Stimulated activated CD8-positive, alpha-beta memory T cell treated with anti-CD3 and anti-CD28 coated beads, Interleukin-15, amount 100 ng/mL, for 4 hours (primary cell): ENCODE measurements around the gene INPP5A.

ENCODE experiments used
- DNase-seq, 2 donors: peaks; one replicate each; pipeline ENCODE4 v3.0.0-alpha.2; 2020; ENCODE audit warnings: low read depth in 2 of 2

The INPP5A gene

DNA sequence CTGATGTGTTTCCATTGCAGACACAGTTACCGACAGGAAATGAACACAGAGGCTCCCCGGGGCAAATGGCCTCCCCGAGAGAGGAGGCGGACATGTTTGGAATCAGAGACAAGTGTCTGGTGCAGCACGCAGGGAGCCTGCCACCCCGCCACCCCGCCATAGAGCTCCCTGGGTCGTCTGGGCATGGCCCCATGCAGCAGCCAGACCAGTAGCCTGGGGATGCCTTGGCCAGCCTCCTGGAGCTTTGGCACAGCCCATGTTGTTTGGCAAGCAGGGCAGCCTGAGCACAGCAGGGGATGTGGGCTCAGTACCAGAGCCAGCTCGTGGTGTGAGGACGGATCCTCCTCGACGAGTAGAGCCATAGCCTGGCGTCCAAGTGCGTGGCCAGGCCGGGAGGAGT is 167.6 kb downstream of the INPP5A start:
- DNase-seq = no peak

- DNase-seq = no peak
Measured at GRCh38 chr10:132705943-132706342, 168.4 kb downstream of the INPP5A start.

DNA sequence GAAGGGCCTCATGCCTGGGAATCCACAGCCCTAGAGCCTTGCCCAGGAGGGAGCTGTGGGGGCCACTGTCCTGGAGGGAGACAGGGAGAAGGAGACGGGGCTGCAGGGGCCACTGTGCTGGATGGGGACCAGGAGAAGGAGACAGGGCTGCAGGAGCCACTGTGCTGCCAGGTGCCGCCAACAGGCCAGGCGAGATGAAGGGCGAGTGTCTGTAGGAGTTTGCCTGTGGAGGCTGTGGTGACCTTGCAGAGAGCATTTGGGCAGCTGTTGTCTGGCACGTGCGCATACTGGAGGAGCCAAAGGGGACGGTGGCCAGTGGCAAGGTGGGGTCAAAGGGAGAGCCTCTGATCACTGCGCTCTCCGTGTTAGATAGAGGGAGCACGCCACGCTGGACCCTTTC is 169.1 kb downstream of the INPP5A start:
- DNase-seq = no peak

DNA sequence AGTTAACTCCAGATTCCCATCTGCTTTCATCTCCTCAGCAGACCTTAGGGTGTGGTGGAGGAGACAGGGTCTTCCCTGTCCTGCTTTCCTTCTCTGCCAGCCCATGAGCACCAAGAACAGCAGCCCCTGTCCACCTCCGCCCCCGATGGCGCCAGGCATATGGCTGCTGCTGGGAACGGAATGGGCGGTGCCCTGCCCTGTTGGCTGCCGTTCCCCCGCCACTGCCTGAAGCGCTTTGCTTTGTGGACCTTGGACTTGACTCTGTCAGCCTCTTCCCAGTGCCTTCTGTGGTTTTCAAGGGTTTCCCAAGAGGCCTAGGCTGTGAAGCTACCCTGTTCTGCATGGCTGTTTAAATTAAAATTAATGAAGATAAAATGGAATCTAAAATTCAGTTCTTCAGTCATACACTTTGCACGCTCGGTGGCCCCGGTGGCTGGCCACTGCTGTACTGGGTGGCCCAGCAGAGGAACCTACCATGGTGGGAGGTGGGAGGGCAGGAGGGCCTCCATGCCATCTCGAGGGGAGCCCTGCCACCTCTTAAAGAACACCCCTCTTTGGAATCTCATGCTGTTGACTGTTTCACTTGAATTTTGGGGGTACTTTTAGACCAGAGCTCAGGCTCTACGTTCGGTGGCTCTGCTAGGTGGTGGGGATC is 169.7 kb downstream of the INPP5A start:
- DNase-seq = no peak

- DNase-seq = no peak
Measured at GRCh38 chr10:132707776-132708171, 170.2 kb downstream of the INPP5A start.

- no peak for DNase-seq
Measured at GRCh38 chr10:132708441-132708840, 170.9 kb downstream of the INPP5A start.

DNA sequence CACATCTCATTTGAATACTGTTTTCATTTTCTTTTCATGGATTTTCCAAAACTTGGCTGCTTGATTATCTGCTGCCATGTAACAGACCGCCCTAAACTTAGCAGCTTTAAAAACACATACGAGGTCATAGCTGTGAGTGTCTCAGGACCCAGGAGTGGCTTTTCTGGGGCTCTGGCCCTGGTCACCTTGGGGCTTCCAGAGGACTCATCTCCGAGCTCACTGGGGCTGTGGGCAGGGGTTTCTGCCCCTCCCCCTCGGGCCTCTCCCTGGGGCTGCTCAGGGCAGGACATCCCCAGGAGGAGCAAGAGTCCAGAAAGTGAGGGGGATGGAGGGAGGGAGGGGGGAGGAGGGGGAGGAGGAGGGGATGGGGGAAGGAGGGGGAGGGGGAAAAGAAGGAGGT is 171.3 kb downstream of the INPP5A start:
- DNase-seq = no peak

- DNase-seq = no peak
Measured at GRCh38 chr10:132709471-132709951, 171.9 kb downstream of the INPP5A start.

GRCh38 chr10:132710036-132710686 is 172.6 kb downstream of the INPP5A start:
- no peak for DNase-seq

DNA sequence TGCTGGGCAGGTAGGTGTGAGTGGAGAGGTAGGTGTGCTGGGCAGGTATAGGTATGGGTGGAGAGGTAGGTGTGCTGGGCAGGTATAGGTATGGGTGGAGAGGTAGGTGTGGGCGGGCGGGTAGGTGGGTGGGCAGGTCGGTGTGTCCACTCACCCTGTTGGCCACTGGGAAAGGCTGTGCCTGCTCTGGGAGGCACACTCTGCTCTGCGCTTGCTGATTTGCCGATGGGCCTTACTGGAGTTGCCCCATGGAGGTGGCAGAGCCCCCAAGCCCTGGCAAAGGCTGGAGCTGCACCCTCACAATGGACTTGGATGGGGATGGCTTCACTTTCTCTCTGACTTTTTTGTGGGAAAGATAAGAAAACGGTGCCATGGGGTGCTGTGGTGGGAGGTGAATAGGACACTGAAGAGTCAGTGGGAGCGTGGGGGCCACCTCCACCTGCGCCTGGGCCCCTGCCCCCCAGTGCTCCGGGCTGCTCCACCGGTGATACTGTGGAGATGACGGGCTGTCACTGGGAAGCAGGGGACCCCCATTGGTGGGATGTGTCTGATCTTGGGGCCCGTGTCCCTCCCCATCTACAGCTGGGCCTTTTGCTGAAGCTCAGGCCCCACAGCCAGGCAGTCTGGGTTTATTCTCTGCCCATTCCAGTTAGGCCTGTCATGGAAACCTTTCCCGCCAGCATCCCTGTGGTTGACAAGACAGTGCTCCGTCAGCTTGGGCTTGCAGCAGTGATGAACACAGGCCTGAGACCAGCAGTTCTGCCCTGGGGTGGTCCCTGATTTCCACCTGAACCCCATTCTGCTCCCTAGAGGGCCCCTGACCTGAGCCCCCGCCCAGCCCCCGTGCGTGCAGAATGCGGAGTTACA is 173.4 kb downstream of the INPP5A start:
- no peak for DNase-seq

DNA sequence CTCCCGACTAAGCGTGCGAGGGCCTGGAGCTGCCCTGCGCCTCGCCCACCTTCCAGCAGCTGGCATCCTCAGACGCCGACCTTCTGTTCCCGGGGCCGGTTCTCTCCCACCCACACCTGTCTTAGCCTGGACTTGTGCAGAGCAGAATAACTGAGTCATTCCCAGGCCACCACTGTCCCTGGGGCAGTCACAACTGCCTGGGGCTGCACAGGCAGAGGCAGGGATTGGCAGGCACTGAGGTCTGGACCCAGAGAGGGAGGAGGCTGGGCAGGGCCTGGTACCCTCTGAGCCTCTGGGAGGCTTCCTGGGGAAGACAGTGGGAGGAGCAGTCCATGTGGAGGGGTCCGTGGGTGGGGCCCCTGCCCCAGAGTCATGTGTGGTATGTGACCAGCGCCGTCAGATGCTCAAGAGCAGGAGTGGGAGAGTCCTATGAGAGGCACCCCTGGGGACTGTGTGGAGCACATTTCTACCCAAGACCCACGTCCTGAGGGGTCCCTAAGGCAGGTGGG is 174.1 kb downstream of the INPP5A start:
- no peak for DNase-seq

DNA sequence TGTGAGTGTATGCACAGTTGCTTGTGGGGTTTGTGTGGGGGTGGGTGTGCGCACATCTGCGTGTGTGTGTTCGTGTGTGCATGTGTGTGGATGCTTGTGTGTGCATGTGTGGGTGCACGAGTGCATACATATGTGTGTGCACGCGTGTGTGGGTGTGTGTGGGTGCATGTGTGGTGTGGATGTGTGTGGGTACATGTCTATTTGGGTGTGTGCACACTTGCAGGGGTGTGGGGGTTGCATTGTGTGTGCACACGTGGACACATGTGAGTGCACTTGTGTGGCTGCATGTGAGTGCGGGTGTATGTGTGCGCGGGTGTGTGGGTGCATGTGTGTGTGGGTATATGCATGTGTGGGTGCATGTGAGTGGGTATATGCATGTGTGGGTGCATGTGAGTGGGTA is 174.7 kb downstream of the INPP5A start:
- no peak for DNase-seq

DNA sequence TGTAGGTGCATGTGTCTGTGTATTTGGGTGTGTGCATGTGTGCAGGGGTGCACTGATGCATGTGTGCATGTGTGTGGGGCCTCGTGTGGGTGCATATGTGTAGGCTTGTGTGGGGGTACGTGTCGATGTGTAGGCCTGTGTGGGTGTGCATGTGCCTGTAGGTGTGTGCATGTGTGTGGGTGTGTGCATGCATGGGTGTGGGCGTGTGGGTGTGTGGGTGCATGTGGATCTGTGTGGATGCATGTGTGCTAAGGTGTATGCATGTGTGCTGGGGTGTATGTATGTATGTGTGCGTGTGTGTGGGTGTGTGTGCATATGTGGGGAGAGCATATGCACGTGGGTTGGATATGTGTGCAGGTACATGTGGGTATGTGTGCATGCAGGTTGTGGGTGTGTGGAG is 175.2 kb downstream of the INPP5A start:
- no peak for DNase-seq

- no peak for DNase-seq
Measured at GRCh38 chr10:132713421-132714095, 176.0 kb downstream of the INPP5A start.

DNA sequence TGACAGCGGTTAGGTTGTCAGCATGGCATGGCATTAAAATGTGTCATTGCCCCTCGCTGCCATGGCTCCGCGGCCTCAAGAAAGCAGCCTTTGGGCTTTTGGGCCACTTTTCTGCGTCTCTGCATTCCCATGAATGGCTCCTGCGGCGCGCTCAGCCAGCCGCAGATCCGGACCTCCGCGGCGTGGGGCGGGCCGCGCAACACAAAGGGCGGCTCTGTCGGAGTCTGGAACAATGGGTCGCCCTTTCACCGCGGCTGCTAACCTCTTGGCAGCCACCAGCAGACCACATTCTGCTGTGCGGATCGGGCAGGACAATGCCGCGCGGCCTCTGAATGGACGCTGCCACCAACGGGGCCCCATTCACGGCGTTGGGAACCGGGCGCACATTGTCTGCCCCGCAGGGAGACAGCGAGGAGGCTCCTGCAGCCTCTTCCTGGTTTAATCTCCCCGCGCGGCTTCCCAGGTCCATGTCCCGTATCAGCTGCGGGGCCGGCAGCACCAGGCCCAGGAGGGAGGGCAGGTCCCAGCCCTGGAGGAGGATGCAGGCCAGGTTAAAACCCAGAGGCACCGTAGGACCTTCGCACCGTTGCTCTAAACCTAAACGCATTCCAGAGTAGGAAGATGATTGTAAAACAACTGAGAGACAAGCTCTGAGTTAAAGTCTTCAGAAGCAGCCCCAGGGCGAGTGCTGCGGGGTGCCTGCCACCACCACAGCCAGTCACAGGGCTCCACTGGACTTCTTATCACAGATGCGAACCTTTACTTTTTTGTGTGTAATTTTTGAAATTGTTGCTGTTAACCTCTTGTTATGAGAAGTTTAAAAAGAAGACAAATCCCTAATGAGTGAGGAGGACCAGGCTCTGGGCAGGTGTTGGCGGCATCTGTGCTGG is 176.8 kb downstream of the INPP5A start:
- no peak for DNase-seq

DNA sequence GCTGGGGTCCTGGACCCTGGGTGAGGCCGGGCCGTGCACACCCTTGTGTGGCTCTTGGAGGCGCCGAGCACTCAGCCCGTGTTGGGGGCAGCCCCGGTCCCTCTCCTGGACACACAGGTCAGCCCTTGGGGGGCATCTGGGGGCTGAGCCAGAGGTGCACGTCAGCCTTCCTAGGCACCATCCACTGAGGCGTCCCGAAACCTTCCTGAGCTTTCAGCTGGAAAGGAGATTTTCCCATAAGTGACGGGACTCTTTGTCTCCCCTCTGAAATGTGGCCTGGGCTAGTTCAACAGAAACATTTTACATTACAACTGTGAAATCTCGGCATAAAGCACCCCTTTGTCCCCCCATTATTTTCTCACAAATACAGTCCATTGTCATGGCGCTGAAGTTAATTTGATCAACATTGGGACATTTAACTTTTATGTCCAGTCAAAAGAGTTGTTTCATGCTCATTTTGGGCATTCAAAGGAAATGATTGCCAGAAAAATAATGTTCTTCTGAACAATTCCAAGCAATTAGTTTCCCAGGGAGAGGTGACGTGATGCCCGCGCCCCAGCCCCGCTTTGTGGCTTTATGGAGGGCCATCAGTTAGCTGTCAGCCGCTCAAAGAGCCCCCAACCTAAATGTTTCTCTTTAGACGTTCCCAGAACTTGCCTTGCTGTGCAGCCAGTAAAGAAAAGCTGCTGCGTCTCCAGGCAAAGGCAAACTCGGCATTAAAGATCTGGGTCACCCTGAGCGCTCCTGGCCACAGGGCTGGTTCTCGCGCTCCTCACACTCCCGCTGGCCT is 177.6 kb downstream of the INPP5A start:
- no peak for DNase-seq

DNA sequence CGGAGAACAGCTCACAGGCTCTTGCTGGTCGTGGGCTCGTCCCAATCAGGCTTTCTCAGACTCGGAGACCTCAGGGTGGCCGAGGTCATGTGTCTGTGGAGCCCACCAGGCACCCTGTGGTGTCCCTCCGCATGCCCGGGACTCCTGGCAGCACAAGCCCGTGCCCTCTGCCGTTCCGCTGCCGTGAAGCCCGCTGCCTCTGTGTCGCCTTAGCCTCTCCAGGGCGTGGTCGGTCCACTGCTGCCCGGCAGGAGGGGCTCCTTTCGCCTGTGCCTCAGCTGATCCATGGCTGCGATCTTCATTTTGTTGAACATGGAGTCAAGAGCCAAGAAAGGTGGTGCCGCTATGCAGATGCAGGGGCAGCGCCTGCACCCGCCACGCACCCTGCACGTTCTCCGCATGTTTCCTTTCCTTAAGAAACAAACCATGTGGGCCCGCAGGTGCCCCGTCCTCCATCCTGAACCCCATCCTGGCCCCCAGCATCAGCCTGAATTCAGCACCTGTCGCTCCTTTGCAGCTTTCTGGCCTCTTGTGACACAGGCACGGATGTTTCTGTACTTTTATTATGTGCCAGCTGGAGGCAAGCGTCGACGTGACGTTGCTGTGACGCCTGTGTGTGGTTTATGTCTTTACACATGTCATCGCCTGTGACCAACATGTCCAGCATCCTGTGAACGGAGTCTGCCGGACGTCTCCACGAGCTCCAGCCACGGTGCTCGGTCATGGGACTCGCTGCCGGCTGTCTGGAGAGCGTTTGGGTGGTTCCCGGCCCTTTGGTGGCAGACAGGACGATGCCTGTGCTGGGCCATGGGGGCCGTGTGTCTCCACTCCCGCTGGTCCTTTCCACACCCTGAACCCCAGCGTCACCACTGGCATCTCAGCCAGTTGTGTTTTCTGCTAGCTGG is 178.4 kb downstream of the INPP5A start:
- no peak for DNase-seq

DNA sequence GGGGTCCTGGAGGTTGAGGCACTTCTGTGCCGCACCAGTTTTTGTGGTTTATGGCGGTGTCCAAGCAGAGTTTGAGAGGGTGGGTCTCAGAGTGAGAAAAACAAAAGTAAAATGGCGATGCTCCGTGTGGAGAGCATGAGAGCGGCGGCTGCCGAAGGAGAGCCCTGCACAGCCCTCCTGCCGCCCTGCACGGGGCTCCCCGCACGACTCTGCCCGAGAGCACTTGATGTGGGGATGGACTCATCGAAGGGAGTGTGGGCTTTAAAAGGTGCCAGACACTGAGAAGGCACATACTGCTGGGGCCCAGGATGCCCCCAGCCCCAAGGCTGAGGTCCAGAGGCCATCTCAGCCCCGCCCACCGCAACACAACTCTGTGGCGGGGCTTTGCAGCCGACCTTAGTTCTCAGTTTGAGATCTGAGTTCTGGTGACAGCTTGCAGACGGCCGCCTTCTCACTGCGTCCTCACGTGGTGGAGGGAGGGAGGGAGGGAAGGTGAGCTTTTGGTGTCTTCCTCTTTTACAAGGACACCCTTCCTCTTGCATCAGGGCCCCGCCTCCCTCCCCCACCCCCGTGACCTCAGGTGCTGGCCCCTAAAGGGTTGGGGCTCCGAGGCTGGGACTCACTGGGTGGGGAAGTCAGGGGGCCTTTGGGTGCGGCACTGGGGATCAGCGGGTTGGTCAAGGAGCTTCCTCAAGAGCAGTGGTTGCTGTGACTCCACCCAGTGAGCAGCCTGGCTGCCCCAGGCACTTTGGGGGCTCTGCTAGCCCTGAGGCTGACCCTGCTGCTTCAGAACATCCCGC is 179.3 kb downstream of the INPP5A start:
- DNase-seq = no peak
